ENCODE results near the gene ADIPOR2. TPM values are rescaled to one million over a fixed set of nuclear protein-coding genes. Genes with fewer than 3 reads are reported as not detected.
"Not testable (repeated sequence)": the region's sequence is repeated elsewhere in the genome, so short reads cannot be mapped to it uniquely, and the experiment has no call there.

Gene ADIPOR2
- total RNA-seq, 1 donor from 2014 or later: 46.6 TPM

DNA sequence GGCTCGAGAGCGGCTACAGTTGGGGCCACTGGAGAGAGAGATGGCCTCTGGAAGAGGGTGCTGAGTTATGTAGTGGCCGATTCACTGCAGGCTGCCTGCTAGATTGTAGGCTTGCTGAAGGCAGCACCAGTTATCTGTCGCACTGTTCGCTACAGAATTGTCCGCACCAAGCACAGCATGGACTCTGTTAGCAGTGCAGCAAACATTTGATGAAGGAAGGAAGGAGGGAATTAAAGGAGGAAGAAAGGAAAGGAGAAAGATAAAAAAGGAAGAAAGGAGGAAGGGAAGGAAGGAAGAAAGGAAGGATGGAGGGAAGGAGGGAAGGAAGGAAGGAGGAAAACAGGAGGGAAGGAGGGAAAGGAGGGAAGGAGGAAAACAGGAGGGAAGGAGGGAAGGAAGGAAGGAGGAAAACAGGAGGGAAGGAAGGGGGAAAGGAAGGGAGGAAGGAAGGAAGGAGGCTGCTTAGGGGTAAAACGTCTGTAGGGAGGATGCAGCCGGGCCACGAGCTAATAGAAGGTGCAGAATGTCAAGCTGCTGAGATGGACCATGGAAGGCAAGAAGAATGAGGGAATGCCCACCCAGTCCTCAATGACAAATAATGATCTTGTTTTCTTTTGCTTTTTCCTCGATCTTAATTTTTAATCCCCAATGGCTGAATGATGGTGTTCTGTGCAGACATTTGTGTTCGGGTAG, 27.3 kb upstream of the ADIPOR2 start:
- no peak for DNase-seq (ENCODE audit: low spot score)

DNA sequence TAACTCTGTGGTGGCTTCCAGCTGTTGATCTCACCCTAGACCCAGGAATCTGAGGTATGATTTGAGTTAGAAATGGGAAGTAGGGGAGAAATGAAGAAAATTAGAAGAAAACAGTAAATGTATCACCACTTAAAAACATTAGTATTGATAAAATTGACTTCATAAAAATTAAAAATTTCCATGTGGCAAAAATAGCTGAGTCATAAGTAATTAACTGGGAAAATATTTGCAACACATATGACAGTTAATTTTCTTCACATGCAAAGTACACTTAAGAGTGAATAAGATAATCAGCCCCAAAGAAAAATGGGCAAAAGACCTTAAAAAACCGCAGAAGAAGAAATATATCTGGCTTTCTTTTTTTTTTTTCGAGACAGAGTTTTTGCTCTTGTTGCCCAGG, 25.5 kb upstream of the ADIPOR2 start:
- no peak for DNase-seq (ENCODE audit: low spot score)

DNA sequence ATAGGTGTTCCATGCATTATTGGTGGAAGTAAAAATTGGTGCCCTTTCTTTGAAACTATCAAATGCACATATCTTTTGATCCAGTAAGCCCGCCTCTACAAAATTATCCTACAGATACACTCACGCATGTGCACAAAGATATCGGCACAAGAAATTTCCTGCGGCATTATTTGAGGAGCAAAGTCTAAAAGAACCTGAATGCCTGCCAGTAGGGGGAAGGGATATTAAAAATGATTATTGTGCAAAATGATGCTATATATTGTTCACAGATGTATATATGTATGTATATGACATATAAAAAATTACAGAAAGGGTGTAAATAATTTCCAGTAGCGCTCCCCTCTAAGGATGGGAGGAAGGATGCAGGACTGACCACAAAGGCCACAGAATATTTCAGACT, 24.7 kb upstream of the ADIPOR2 start:
- no peak for DNase-seq (ENCODE audit: low spot score)

DNA sequence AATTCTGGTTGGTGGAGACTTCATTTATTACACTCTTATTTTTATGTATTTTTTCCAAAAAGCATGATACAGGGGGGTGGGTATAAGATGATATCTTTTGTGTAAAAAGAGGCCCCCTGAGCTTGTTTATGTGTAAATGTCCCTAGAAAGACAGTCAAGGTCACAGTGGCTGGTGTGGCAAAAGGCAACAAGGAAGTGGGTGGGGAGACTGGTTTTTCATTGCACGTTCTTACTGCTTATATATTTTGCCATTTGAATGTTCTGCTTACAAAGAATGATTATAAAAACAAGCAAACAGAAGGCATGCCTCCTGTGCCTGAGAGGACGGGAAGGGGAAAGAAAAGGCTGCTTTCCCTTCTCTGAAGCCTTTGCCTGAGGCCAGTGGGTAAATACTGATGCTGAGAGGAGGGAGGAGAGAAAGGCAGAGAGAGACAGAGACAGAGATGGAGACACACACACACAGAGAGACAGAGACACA, 24.1 kb upstream of the ADIPOR2 start:
- DNase-seq (ENCODE audit: low spot score): no peak

DNA sequence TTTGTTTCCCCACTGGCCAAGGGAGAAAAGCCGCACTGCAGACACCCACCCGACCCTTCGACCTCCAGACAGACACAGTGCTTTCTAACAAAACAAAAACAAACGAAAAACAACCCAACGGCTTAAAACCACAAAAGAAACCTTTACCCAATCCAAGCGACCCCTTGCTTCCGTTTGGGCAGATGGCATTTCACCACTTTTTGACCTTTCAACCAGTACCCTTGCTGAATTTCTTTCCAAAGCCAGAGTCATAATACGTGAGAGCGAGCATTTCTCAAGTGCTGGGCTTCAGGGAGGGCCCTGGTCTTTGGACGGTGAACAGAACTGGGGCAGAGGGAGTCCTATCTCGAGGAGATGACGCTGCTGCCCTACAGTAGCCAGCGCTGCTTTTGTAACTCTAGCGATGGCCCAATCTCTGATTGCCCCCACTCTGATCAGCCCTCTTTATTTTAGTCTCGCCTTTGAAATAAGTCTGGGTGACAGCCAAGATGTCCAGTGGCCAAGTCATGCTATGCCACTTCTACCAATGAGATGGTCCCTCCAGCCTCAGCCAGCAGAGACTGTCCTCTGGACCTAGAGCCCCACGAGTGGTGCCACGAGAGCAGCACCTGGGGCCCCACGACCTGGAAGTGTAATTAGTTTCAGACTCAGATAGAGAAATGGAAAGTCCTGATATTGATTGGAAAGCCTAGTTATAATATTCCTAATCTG, 21.9 kb upstream of the ADIPOR2 start:
- DNase-seq (ENCODE audit: low spot score): no peak

DNA sequence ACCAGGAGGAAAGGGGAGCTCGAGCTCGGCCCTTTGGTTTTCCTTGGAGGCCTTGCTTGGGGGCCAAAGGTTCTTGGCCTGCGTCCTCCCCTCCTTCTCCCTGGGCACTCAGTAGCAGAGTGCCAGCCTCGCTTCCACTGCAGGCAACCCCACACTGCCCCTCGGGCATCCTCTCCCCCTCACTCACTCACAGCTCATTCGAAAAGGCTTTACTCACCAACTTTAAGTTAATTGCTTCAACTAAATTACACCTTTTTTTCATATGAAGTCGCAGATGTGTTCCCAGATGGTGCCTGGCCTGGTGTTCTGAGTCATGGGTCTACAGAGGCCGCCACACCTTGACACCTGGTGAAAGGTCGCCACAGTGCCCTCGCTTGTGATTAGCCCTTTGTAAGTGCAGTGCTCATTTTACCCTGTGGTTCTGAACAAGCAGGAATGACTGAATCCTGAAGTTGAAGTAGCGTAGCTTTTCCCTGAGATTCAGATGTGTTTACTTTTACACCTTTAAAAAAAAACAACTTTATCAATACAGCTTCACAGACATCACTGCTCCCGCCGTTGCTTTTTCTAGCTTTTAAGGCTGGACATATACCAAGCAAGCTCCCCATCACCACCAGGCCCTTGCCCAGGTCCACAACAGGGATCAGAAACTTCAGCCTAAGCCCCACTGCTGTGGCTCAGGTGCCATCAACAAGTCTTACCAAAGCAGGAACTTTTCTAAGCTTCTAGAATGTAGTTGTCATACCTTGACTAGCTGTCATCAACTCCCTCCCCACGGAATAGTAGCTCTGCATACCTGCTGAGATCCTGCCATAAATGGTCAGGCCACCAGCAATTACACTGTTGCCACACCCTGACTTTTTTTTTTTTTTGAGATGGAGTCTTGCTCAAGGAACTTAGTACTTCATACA, 20.3 kb upstream of the ADIPOR2 start:
- DNase-seq (ENCODE audit: low spot score): no peak

DNA sequence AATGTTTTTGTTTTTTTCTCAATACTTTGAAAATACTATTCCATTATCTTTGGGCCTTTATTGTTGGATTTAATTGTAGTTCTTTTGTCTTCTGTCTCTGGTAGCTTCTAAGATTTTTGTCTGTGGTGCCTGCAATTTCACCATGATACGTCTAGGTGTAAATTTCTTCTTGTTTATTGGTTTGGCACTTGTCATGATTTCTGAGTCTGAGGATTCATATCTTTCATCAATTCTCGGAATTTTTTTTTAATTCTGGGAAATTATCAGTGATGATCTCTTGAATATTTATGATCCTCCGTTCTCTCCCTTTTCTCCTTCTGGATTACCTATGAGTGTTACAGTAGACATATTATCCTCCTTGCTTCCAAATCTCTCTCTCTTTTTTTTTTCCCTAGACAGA, 14.8 kb upstream of the ADIPOR2 start:
- no peak for DNase-seq (ENCODE audit: low spot score)

DNA sequence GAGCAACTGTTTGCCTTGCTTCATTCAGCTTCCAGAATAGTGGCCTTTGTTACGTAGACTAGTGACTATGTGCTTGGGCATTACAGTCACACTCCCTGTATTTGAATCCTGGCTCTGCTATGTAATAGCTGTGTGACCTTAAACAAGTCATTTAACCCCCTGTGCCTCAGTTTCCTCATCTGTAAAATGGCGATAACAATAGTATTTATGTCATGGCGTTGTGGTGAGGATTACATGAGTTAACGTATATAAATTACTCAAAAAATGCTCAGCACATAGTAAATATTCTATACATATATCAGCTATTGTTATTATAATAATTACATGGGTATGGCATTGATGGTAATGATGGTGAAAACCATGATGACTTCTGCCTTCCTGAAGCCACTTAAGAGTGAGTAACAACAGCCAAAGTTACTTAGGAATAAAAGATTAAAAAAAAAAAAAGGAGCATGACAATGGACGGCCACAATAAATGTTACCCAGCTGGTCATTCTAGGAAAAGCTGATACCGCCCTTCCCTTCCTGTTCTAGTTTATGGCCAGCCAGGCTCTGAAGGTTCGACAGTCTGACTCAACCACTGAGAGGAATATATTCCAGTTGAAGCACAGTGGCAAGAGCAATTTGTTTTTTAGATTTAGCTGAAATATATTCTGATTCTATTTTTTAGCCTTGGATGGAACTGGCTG, 9.9 kb upstream of the ADIPOR2 start:
- DNase-seq (ENCODE audit: low spot score): no peak

DNA sequence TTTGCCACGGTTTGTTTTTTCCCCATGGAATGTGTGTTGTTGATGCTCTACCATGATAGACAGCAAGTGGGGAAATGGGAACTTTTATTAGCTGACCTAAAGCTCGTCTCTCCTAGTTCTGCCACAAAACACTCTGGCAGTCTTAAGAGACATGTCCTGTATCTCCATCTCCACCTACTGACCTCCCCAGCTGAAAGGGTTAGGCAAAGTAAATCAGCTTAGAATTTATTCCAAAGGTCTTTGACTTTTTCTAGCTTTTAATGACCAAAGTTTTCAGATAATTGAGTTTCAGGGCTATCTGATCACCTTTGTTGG, 9.4 kb upstream of the ADIPOR2 start:
- DNase-seq (ENCODE audit: low spot score): no peak

DNA sequence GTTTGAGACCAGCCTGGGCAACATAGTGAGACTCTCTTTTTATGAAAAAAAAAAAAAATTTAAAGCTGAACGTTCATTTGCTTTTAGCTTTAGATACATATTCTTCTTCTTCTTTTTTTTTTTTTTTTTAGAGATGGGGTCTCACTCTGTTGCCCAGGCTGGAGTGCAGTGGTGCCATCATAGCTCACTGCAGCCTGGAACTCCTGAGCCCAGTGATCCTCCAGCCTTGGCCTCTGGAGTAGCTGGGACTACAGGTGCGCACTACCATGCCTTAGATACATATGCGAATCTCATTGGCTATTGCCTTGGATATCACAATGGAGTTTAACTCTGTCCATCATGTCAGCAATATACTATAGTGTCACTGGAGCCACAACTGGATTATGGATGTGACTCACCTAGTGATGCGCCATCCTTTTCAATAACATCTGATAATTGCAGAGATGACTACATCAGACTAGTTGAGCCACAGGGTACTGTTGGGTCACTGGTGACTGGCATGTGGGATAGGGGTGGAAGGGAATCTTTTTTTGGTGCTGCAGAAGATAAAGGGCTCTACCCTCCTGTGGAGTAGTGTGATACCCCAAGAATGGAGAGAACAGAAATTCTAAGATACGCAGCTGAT, 2.7 kb upstream of the ADIPOR2 start:
- no peak for DNase-seq (ENCODE audit: low spot score)

DNA sequence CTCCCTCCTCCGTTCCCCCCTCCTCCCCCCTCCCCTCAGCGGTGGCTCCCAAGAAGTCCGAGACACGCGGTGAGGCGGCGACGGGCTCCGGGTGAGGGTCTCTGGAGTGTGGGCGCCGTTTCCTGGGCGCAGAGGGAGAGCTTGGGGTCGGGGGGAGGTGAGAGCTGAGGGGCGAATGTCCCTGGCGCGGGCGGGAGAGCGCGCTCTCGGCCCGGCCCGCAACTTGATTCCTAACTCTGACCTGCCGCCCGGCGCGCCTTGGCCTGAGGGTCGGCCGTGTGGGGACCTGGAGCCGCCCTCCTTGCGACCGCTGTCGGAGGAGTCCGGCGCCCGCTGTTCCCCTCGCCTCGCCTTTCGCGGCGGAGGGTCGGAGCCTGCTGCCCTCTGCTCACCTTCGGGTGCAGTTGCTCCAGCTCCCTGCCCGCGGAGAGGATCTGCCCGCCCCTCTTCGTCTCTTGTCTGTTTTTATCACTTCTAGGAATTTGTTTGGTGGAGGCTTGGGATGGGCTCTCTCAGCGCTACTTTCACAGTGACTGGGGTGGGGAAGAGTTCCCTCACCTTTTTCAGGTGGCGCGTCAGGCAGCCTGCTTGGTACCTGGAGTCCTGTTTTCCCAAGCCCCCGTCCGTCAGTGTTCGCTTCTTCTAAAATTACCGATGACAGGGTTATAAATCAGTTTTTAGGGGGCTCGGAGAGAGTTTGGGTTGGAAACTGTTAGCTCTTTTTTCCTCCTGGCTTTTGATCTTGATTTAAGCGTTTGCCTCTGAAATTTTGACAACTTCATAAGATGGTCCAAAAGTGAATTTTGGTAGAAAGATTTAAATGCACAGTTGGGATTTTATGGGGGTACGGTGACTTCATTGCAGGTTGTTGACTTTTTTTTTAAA, 495 bp downstream of the ADIPOR2 start:
- no peak for DNase-seq (ENCODE audit: low spot score)

DNA sequence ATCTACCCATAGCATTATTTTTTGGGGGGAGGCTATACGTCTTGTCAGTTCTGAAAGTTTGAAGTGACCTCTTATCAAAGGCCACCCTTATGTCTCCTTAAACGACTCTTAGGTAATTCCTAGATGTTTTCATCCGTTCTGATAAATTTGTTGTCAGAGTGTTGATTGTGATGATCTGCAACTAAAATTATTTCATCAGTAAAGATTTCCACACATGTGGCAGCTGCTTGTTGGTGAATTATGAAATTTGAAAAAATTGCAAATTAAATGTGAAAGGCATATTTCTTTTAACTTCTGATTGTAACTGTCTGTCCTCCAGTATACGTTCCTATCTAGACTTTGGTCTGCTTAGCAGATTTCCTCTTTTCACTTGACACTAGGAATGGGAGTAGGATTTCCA, 1.4 kb downstream of the ADIPOR2 start:
- DNase-seq (ENCODE audit: low spot score): no peak

DNA sequence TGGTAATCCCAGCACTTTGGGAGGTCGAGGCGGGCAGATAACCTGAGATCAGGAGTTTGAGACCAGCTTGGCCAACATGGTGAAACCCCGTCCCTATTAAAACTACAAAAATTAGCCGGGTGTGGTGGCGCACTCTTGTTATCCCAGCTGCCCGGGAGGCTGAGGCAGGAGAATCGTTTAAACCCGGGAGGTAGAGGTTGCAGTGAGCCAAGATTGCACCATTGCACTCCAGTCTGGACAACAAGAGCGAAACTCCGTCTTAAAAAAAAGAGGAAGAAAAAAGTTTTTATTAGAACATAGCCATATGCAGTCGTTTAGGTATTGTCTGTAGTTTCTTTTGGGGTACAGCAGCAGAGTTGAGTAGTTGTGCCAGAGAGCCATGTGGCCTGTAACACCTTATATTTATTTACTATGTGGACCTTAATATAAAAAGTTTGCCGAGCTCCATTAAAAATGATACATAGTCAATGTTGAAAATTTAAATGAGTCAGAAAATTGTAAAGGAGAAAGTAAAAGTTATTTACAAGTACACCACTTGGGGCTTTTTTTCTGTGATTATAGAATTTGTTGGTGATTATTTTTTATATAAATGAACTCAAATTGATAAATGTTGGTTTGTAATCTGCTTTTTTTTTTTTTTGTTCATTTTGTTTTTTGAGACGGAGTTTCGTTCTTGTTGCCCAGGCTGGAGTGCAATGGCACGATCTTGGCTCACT, 2.2 kb downstream of the ADIPOR2 start:
- DNase-seq (ENCODE audit: low spot score): no peak

DNA sequence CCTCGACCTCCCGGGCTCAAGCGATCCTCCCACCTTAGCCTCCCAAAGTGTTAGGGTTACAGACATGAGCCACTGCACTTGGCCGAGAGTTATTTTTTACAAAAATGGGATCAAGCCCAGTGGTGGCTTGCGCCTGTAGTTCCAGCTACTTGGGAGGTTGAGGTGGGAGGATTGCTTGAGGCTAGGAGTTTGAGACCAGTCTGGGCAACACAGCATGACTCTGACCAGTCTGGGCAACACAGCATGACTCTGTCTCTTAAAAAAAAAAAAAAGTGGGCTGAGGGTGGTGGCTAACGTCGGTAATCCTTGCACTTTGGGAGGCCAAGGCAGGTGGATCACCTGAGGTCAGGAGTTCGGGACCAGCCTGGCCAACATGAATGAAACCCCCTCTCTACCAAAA, 4.2 kb downstream of the ADIPOR2 start:
- DNase-seq (ENCODE audit: low spot score): not testable (repeated sequence)

DNA sequence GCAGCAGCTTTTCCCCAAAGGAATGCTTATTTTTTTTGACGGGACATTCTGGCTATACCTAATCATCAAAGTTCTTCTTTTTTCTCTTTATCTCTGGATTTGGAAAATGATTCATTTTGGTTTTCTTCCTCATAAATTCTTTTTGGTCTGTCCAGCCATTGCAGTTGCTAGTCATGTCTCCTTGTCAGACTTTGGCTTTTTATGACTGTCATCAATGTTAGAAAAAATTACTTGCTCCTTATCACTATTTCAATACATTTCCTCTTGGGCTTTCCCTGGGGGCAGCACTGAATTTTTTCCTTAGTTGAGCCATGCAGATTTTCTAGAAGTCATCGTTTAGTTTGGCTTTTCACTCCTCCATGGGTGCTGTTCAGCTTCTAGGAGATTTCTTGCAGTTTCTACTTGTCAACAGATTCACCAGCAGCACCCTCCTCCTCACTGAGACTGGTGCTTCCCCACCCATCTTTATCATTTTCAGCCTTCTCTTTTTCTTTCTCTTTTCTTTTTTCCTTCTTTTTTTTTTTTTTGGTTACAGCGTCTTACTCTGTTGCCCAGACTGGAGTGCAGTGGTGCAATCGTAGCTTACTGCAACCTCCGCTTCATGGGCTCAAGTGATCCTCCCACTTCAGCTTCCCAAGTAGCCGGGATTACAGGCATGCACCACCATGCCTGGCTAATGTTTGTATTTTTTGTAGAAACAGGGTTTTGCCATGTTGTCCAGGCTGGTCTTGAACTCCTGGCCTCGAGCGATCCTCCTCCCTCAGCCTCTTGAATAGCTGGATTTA, 5.2 kb downstream of the ADIPOR2 start:
- no peak for DNase-seq (ENCODE audit: low spot score)

DNA sequence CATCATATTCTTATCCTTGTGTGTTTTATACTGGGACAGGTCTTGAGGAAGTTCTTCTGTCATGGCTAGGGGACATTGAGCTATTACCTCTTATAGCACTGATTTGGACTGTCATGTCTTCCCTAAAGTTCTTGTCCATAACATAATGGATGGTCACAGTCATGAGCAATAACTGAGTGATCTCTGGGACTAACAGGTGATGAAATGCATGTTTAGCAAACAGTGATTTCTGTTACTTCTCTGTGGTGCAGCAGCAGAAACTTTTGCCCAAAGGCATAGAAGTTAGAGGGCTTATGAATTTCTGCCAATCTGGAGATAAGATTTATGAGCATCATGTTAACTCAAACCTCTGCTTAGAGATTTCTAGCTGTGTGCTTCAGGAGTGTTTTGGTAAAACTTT, 5.9 kb downstream of the ADIPOR2 start:
- DNase-seq (ENCODE audit: low spot score): no peak

DNA sequence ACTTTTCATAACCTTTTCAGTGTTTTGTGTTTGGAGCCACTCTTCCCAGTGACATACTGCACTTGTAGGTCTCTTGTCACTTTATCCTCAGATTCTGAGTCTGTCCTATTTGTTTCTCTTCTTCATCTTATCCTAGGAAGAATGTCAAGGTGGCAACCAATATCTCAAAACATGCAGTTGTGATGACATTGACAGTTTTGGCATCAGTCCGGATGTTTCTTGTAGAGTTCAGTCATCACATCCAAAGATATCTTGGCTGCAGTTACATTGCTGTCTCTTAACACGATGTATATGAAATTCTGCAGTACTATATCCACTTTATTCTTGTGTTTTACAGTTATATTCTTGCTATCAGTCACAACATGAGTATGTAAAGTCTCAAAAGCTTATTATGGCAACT, 6.4 kb downstream of the ADIPOR2 start:
- DNase-seq (ENCODE audit: low spot score): no peak

DNA sequence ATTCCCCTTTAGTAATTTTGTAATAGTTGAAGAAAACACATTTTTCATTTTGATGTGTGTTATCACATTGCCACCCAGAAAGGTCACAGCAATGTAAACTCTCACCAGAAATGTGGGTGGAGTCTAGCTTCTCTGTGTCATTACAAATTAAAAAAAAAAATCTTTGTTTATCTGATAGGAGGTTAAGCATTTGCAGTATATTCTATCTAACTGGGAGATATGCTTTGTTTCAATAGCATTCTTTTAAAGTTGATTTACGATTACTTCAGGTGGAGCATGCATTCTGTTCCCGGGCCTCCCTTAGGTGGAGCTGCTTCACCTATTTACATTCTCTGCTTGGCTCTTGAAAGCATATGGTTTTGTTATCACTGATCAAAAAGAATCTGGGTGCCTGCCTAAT, 7.8 kb downstream of the ADIPOR2 start:
- no peak for DNase-seq (ENCODE audit: low spot score)

DNA sequence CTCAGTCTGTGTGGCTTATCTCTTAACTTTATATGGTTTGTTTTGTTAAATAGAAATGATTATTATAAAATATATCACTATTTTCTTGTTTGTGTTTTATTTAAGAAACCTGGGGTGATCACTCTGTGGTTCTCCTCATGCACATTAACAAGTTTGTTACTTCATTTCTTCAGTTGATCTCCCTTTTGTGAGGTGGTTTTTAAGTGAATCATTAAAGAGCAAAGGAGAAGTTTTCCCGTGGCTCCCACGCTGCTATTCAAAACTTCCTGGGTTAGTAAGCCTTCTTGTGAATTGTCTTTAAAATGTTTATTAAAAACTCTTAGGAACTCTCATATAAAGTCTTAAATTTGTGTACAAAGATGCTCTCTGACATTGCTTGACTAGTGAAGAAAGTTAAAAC, 11.8 kb downstream of the ADIPOR2 start:
- DNase-seq (ENCODE audit: low spot score): no peak
